Measurements from ENCODE around the gene GRB2. TPM values are rescaled to one million over a fixed set of nuclear protein-coding genes. Genes with fewer than 3 reads are reported as not detected.

Gene GRB2
- total RNA-seq, 1 donor from 2014 or later = 65.7 TPM

DNA sequence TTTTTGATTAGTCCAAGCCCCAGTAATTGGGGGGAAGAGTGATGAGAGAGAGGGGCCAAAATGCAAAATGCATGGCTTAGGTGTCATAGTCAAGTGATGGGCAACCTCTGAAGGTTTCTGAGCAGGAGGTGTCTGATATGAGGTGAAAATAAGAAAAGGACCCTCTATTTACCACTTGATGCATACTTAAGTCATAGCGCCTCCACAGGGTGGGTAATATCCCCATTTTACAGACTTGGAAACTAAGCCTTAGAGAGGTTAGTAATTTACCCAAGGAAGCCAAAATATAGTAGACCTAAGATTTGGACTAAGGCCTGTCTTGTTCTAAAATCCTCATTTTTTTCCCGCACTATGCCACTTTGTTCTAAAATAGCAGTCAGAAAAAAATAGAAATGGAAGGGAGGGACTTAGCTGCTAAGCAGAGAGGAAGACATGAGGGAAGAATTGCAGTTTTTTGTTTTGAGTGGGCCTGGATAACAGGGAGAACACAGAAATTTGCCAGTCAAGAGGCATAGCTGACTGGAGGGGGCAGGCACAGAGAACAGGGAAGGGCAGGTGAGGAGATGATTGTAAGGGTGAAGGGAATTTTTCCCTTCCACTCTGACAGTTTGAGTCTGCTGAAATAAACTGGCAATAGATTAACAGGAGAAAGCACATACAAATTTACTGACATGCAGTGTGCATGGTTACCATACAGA, 2.3 kb upstream of the GRB2 start:
- Histone ChIP-seq H3K27ac (no peak overlapping the region), H3K36me3 (no peaks in the 10 kb centered on the region), H3K9me3 (no peaks in the 10 kb centered on the region), H3K4me1 (peaks cover 10 to 13% of the 10 kb centered on the region in 2 donors), H3K4me3 (no peak overlapping the region), H3K27me3 (no peaks in the 10 kb centered on the region)
- TF ChIP-seq, protein P1, sequence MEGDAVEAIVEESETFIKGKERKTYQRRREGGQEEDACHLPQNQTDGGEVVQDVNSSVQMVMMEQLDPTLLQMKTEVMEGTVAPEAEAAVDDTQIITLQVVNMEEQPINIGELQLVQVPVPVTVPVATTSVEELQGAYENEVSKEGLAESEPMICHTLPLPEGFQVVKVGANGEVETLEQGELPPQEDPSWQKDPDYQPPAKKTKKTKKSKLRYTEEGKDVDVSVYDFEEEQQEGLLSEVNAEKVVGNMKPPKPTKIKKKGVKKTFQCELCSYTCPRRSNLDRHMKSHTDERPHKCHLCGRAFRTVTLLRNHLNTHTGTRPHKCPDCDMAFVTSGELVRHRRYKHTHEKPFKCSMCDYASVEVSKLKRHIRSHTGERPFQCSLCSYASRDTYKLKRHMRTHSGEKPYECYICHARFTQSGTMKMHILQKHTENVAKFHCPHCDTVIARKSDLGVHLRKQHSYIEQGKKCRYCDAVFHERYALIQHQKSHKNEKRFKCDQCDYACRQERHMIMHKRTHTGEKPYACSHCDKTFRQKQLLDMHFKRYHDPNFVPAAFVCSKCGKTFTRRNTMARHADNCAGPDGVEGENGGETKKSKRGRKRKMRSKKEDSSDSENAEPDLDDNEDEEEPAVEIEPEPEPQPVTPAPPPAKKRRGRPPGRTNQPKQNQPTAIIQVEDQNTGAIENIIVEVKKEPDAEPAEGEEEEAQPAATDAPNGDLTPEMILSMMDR (IDR thresholded peaks at IDR 0.05) = no peak
- intact Hi-C loops (cut with DNase I) = loop anchor here (5.0 to 10.0 kb wide), 3 partner anchors 36 to 347 kb away; partner anchors contain the start of gene MIF4GD
- DNase-seq (ENCODE audit: low spot score in 2 of 2) = no peak

- intact Hi-C loops (cut with DNase I) = loop anchor here (5.0 to 10.0 kb wide), 3 partner anchors 34 to 349 kb away; partner anchors contain the start of gene MIF4GD
- Histone ChIP-seq H3K27ac (peak overlapping the region in 1 of 2 donors; percentile 21), H3K4me3 (peak overlapping the region; percentile 70 to 96), H3K36me3 (no peaks in the 10 kb centered on the region), H3K9me3 (no peaks in the 10 kb centered on the region), H3K27me3 (no peaks in the 10 kb centered on the region), H3K4me1 (peaks cover 12 to 24% of the 10 kb centered on the region in 2 donors)
- TF ChIP-seq, protein P1 (IDR thresholded peaks at IDR 0.05) = no peak
- DNase-seq (ENCODE audit: low spot score in 2 of 2) = no peak
Observed at GRCh38 chr17:75406222-75406615, 741 bp upstream of the GRB2 start.

GRCh38 chr17:75404731-75405364, 630 bp downstream of the GRB2 start:
- Histone ChIP-seq H3K9me3 (no peaks in the 10 kb centered on the region), H3K4me3 (peak overlapping the region; percentile 70 to 96), H3K4me1 (peaks cover 12 to 24% of the 10 kb centered on the region in 2 donors), H3K27ac (peak overlapping the region; percentile 84 to 94), H3K36me3 (no peaks in the 10 kb centered on the region), H3K27me3 (no peaks in the 10 kb centered on the region)
- TF ChIP-seq, protein P1 (IDR thresholded peaks at IDR 0.05) = no peak
- intact Hi-C loops (cut with DNase I) = loop anchor here (1.0 to 10.0 kb wide), 8 partner anchors 12 to 358 kb away; partner anchors contain the start of genes CASKIN2, KCTD2, MIF4GD and SLC25A19
- DNase-seq (ENCODE audit: low spot score in 2 of 2) = peak in 1 of 2 donors; percentile 71

GRCh38 chr17:75404223-75404730, 1.2 kb downstream of the GRB2 start:
- Histone ChIP-seq H3K27ac (peak overlapping the region; percentile 84 to 94), H3K4me3 (peak overlapping the region; percentile 70 to 96), H3K36me3 (no peaks in the 10 kb centered on the region), H3K9me3 (no peaks in the 10 kb centered on the region), H3K27me3 (no peaks in the 10 kb centered on the region), H3K4me1 (peaks cover 12 to 24% of the 10 kb centered on the region in 2 donors)
- DNase-seq (ENCODE audit: low spot score in 2 of 2) = peak in 1 of 2 donors; percentile 73
- intact Hi-C loops (cut with DNase I) = loop anchor here (1.0 to 10.0 kb wide), 2 partner anchors 81 to 351 kb away; no protein-coding TSS in a partner anchor
- TF ChIP-seq, protein P1 (IDR thresholded peaks at IDR 0.05) = peak; percentile 66 to 94 (median 90)

DNA sequence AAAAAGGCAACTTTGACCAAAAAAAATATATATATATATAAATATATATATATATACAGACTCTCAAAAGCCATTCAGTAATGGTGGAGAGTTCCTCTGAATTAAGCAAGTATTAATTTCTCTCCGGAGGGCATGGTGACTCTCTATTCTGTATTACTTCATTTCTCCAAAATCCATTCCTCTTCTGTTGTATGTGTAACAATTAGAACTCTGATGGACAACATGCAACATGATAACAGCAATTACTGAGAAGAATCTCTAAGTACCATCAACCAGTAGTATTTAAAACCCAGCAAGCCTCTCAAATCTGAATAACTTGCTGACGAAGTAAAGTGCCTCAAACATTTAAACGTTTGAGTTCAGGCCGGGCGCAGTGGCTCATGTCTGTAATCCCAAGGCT, 2.3 kb downstream of the GRB2 start:
- Histone ChIP-seq H3K36me3 (no peaks in the 10 kb centered on the region), H3K27ac (peak overlapping the region in 1 of 2 donors; percentile 94), H3K9me3 (no peaks in the 10 kb centered on the region), H3K27me3 (no peaks in the 10 kb centered on the region), H3K4me3 (peak overlapping the region in 1 of 2 donors; percentile 96), H3K4me1 (peaks cover 12 to 24% of the 10 kb centered on the region in 2 donors)
- DNase-seq (ENCODE audit: low spot score in 2 of 2) = no peak
- intact Hi-C loops (cut with DNase I) = loop anchor here (10.0 kb wide), 1 partner anchor 352 kb away; no protein-coding TSS in a partner anchor
- TF ChIP-seq, protein P1 (IDR thresholded peaks at IDR 0.05) = no peak

Data from ascending aorta (tissue), 2 donors.